Choroid plexus epithelial cell (primary cell): ENCODE data around the gene WWOX.

Experiments used
- DNase-seq: peaks from one replicate; pipeline ENCODE4 v3.0.0-alpha.2; 2010; ENCODE audit warnings: low read depth
- H3K4me3 ChIP-seq: 2 replicates; pipeline ENCODE4 v1.5.1; 2011; ENCODE audit warnings: low read depth, mild to moderate bottlenecking, control low read depth, low read length, moderate library complexity
- TF ChIP-seq, protein P1 (sequence below): conservative IDR thresholded peaks from 2 replicates; pipeline ENCODE4 v1.5.1; 2011; ENCODE audit warnings: low read depth, mild to moderate bottlenecking, control low read depth, inconsistent platforms, low read length, moderate library complexity

Gene WWOX

DNA sequence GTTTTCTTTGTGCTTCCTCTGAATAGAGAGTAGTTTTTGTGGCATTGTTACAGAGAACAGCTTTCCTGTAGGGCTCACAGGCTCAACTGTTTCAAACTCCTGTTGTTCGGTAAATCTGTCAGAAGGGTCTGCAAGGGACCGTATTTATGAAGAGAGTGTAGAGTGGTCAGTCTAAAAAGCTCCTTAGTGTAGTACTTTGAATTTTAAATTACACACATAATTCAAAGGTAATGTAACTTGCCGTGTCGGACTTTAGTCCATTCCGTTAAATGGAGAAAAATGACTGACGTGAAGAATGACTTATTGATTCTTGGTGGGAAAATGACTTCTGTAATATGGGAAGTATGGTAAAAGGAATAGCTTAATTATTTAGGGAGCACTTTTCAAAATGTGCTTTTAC is 190.9 kb downstream of the WWOX start:
- no peak overlapping the region for H3K4me3 ChIP-seq
- no peak for DNase-seq
- TF ChIP-seq, protein P1, sequence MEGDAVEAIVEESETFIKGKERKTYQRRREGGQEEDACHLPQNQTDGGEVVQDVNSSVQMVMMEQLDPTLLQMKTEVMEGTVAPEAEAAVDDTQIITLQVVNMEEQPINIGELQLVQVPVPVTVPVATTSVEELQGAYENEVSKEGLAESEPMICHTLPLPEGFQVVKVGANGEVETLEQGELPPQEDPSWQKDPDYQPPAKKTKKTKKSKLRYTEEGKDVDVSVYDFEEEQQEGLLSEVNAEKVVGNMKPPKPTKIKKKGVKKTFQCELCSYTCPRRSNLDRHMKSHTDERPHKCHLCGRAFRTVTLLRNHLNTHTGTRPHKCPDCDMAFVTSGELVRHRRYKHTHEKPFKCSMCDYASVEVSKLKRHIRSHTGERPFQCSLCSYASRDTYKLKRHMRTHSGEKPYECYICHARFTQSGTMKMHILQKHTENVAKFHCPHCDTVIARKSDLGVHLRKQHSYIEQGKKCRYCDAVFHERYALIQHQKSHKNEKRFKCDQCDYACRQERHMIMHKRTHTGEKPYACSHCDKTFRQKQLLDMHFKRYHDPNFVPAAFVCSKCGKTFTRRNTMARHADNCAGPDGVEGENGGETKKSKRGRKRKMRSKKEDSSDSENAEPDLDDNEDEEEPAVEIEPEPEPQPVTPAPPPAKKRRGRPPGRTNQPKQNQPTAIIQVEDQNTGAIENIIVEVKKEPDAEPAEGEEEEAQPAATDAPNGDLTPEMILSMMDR, result no peak

DNA sequence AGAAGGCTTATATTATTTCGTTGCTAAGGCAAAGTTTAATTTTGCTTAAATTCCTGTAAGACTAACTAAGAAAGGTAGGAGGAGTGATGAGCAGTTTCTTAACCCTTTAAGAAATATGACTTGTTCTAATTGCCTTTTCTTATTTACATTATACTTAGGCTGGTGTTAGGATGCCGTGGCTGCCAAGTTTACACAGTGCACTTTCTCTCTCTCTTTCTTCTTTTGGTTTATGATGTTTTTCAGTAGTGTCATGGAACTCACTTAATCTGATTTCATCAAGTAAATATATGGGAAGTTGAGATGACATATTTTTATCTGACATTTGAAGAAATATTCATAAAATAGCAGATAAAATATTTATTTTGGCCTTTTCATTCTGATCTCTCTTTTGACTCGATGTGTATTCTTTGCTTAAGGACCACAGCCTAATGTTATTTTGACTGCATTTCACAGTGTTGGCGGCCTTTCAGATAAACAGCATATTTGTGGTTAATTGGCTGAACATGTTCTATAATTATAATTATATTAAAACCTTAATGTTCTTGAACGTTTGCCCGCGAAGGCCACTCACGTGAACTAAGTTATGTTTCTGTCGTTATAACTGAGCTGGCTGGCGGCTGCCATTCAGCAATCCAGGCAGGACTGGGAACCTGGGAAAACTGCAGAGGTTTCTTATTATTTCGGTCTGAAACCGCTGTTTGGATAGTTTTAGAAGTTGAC is 191.6 kb downstream of the WWOX start:
- DNase-seq, result no peak
- no peak overlapping the region for H3K4me3 ChIP-seq
- TF ChIP-seq, protein P1, result no peak

DNA sequence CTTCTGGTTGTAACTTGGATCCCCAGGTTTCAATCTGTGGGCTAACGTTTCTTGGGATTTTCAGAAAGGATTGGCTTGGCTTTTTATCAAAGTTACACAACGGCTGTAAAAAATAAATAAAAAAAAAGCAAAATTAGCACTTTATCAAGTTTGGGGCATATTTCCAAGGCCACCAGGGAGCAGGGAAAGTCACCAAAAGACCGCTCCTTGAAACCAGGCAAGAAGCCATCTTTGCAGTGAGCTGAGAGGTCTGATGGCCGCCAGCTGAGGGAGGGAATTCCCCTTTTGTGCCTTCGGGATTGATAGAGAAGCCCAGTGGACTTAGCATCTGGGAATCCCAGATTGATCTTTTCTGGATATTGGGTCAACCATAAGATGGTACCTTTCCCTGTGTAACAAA is 192.2 kb downstream of the WWOX start:
- H3K4me3 ChIP-seq, result no peak overlapping the region
- TF ChIP-seq, protein P1, result no peak
- no peak for DNase-seq

DNA sequence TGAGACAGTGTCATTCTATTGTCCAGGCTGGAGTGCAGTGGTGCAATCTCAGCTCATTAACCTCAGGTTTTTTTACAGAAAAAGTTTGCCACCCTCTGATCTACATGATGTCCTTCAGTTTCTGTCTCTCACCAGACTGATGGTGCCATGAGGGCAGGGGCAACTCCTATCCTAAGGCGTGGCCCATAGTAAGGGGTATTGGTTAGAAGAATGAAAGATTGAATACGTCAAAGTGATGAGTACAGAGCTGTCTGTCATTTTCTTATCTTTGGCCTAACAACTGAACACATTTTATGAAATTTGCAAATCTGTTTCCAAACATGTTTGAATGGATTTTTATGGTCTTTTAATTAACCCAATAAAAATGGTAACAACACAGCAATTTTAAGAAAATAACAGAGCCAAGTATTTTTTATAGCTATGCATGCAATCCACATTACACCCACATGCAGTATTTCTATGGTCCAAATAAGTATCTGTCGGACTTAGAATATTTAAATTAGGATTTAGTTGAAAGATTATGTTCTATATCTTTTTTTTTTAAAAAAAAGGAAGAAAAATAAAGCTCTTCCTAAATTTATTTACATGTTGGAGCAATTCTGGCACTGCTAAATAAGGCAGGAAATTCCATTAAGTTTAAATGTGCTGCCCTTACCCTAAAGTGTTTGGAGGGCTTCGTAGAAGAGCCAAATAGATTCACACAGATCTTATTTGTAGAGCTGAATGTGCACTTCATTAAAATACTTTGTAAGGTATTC is 192.8 kb downstream of the WWOX start:
- TF ChIP-seq, protein P1, result no peak
- no peak for DNase-seq
- no peak overlapping the region for H3K4me3 ChIP-seq

DNA sequence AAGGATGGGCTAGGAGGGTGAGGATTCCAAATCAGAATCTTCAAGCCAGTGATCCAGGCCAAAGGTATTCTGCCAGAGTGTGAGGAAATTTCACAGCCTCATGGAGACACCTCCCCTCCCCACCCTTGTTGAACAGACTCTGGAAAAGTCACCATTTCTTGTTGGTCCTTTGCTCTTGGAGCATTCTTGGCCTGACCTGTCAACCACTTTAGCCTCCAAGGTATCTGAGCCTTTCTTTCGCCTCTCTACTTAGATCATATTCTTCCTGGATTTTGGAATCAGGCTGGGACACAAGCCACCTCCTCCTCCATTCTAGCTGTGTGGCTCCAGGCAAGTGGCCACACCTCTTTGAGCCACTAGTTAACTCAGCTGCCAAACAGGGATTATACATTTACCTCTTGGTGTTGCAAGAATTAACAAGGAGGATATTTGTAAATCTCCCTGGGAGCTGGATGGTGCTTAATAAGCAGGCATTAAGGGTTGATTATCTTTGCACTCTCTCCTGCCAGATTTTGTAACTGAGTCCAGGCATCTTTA is 193.5 kb downstream of the WWOX start:
- no peak for DNase-seq
- TF ChIP-seq, protein P1, result no peak
- H3K4me3 ChIP-seq, result no peak overlapping the region

DNA sequence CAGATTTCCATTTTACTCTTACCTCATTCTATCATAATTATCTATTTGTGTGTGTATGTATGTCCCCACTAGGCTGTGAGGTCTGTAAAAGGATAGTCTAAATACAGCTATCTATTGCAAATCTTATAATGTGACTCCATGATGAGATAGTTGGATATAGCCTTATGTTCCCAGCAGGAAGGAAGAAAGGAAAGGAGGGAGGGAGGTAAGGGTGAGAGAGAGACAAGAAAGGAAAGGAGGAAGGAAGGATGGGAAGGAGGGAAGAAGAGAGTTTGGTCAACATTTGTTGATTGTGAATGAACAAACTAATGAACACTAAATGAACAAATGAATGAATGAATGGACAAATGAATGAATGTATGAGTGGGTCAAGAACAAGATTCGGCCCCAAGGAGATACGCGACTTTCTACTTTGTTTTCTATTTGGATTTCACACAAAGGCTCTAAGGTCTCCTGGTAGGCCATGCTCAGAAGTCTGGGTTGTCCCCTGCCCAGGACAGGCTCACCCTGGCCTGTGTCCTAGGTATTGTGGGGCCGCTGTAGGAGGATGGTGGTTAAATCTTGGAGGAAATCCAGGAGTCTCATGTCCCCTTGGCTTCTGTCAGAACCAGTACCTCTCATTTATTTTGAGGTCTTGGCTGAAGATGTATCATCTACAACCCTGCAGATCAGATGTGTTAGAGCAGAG is 195.2 kb downstream of the WWOX start:
- H3K4me3 ChIP-seq, result no peak overlapping the region
- TF ChIP-seq, protein P1, result no peak
- no peak for DNase-seq
